ENCODE measurements around the gene BCL11A. TPM values are rescaled to one million over a fixed set of nuclear protein-coding genes. Genes with fewer than 3 reads are reported as not detected.

Gene BCL11A
- total and polyA plus RNA-seq, 12 donors = 3.2 to 38.5 (median 22.7) TPM

DNA sequence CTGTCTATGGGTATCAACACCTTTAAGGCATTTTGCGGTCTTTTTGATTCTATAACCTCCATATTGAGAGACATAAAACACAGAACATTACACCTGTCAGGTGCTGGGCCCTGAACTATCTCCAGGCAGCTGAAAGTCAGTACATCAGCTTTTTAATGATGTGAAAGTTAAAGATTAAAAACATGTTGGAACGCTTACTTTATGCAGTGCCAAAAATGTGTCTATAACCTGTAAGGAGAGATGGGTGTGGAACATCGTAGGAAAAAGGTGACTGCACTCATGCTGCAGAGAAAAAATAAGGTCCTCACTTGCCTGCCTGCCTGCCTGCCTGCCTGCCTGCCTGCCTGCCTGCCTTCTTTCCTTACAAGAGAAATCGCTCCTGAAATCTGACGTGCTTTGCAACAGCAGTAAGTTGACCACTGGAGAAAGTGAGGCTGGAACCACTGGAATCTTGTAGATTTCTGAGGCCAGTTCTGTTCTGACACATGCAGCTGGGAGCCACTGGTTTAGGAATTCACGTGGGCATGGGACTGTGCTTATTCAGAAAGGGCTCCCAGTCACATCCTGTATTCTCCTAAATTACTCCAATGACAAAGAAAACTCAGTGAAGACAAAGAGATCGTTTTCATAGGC lies 34.1 kb downstream of the BCL11A start:
- H3K9me3 ChIP-seq = no peaks in the 10 kb centered on the region
- intact Hi-C loops (cut with DNase I) = no loop called here
- ATAC-seq (no peak), DNase-seq (no peak)
- 54 to 56% methylated on average over 7 of the region's 7 CpGs for WGBS, 2 donors
- TF ChIP-seq, protein P1, sequence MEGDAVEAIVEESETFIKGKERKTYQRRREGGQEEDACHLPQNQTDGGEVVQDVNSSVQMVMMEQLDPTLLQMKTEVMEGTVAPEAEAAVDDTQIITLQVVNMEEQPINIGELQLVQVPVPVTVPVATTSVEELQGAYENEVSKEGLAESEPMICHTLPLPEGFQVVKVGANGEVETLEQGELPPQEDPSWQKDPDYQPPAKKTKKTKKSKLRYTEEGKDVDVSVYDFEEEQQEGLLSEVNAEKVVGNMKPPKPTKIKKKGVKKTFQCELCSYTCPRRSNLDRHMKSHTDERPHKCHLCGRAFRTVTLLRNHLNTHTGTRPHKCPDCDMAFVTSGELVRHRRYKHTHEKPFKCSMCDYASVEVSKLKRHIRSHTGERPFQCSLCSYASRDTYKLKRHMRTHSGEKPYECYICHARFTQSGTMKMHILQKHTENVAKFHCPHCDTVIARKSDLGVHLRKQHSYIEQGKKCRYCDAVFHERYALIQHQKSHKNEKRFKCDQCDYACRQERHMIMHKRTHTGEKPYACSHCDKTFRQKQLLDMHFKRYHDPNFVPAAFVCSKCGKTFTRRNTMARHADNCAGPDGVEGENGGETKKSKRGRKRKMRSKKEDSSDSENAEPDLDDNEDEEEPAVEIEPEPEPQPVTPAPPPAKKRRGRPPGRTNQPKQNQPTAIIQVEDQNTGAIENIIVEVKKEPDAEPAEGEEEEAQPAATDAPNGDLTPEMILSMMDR (IDR thresholded peaks at IDR 0.05) = no peak
- H3K36me3 ChIP-seq = no peaks in the 10 kb centered on the region
- H3K27ac ChIP-seq = no peak overlapping the region
- no peak overlapping the region for H3K4me3 ChIP-seq
- H3K27me3 ChIP-seq = peaks cover 0 to 4% (median 0%) of the 10 kb centered on the region in 7 donors
- peaks cover 2 to 49% (median 28%) of the 10 kb centered on the region in 9 donors for H3K4me1 ChIP-seq

DNA sequence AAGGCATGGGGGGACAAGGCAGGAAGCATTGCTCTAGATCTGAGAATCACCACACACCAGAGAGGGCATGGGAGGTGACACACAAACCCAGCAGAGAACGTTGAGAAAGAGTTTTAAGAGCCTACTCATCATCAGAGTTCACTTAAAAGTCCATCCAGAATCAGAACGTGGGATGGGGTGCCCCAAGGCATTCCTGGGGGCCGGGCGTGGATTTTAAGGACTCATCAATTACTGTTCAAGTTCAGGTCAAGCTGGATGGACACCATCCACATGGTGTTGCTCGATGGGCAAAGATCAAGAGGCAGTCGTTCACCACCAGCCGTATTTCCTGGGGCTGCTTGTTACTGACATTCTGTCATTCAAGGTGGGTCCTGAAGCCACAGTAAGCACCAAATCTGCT lies 34.9 kb downstream of the BCL11A start:
- DNase-seq = no peak
- H3K27me3 ChIP-seq = peaks cover 0 to 4% (median 0%) of the 10 kb centered on the region in 7 donors
- H3K9me3 ChIP-seq = no peaks in the 10 kb centered on the region
- no peak overlapping the region for H3K4me3 ChIP-seq
- H3K27ac ChIP-seq = no peak overlapping the region
- TF ChIP-seq, protein P1 (IDR thresholded peaks at IDR 0.05) = no peak
- intact Hi-C loops (cut with DNase I) = no loop called here
- H3K36me3 ChIP-seq = no peaks in the 10 kb centered on the region
- no peak for ATAC-seq
- H3K4me1 ChIP-seq = peaks cover 2 to 47% (median 26%) of the 10 kb centered on the region in 9 donors
- WGBS, 2 donors = 80 to 87% methylated on average over 7 of the region's 7 CpGs

DNA sequence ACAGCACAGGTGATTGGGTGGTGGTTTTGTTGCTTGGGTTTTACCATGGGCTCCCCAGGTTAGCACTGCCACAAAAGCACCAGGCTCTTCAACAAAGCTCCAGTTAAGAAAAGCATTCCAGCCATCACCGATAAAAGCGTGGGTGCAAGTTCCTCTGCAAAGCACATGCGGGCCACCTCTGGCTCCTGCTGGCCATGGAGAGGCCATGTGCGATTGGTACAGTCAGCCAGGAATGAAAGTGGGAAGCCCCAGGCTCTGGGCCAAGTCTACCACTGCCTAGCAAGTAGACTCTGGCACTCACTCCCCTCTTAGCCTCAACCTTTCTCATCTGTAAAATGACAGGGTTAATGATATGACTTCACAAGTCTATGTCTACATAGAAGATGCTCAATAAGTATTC lies 36.0 kb downstream of the BCL11A start:
- Histone ChIP-seq H3K4me1 (peaks cover 1 to 37% (median 20%) of the 10 kb centered on the region in 9 donors), H3K27ac (no peak overlapping the region), H3K4me3 (no peak overlapping the region), H3K27me3 (peaks cover 0 to 2% (median 0%) of the 10 kb centered on the region in 7 donors), H3K9me3 (no peaks in the 10 kb centered on the region), H3K36me3 (no peaks in the 10 kb centered on the region)
- TF ChIP-seq, protein P1 (IDR thresholded peaks at IDR 0.05) = no peak
- no peak for ATAC-seq
- DNase-seq = no peak
- intact Hi-C loops (cut with DNase I) = no loop called here
- WGBS, 2 donors = 73 to 83% methylated on average over 4 of the region's 4 CpGs

DNA sequence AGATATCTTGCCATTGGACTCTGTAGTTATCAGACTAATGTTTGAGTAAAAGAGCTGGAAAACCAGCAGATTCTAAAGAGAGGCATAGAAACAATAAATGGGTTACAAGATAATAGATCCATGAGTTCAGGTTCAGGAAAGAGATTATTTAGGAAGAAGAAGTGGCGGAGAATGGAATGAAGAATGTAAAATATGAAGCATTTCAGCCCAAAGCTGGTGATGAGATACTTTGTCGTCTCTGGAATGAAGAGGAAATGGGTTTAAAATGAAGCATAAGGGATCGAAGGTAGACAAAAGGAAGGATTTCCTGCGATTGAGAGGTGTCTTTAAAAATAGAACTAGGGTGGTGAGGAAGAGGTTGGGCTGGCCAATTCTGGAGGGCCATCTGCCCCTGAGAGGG lies 36.6 kb downstream of the BCL11A start:
- 54 to 57% methylated on average over 4 of the region's 4 CpGs for WGBS, 2 donors
- Histone ChIP-seq H3K4me3 (peak overlapping the region in 1 of 10 donors; percentile 17), H3K4me1 (peaks cover 0 to 30% (median 20%) of the 10 kb centered on the region in 9 donors), H3K9me3 (no peaks in the 10 kb centered on the region), H3K27me3 (no peaks in the 10 kb centered on the region), H3K36me3 (no peaks in the 10 kb centered on the region), H3K27ac (peak overlapping the region in 1 of 10 donors; percentile 63)
- intact Hi-C loops (cut with DNase I) = no loop called here
- TF ChIP-seq, protein P1 (IDR thresholded peaks at IDR 0.05) = no peak
- ATAC-seq = no peak
- DNase-seq = no peak

Data from heart right ventricle (tissue), 16 donors.